OCI-LY7 (cell line): Measurements from ENCODE around the gene PSMD1. TPM values are rescaled to one million over a fixed set of nuclear protein-coding genes. Genes with fewer than 3 reads are reported as not detected.

Source experiments
- BruUV-seq: library from RNA; stranded (reverse); fragments of 400-500 nt; replicated peaks from 2 replicates; lab custom pipeline; 2021; lab: Mats Ljungman, UMichigan
- CTCF ChIA-PET: fragments of 300-600 bp; sonication (Branson Sonifier 250); formaldehyde crosslinking; loops from one replicate; lab custom pipeline; 2022; ENCODE audit warnings: antibody characterized with exemption; ENCODE audit not compliant: unreplicated experiment; lab: Charles Lee
- POLR2A ChIA-PET: fragments of 300-600 bp; sonication (Branson Sonifier 250); formaldehyde crosslinking; loops from one replicate; lab custom pipeline; 2022; ENCODE audit warnings: antibody characterized with exemption; lab: Charles Lee
- DNase-seq: peaks from one replicate; pipeline ENCODE4 v3.0.0-alpha.2; 2015; ENCODE audit warnings: low spot score
- H2AFZ ChIP-seq: fragments of 200-600 bp; sonication (generic), shearing (Covaris generic); 2 replicates; pipeline ENCODE4 v1.6.1; 2014; ENCODE audit warnings: mild to moderate bottlenecking, antibody characterized with exemption, low read length, moderate library complexity
- H3K27ac ChIP-seq: fragments of 200-600 bp; sonication (generic); 2 replicates; pipeline ENCODE4 v1.5.1; 2014; ENCODE audit warnings: mixed run types, low read depth, mild to moderate bottlenecking, moderate library complexity, low read length, inconsistent platforms; ENCODE audit not compliant: poor library complexity, severe bottlenecking
- H3K36me3 ChIP-seq: fragments of 200-600 bp; sonication (generic); 2 replicates; pipeline ENCODE4 v1.6.1; 2014; ENCODE audit warnings: mild to moderate bottlenecking, antibody characterized with exemption, low read length, moderate library complexity, mixed read lengths; ENCODE audit not compliant: insufficient read depth
- H3K4me1 ChIP-seq: fragments of 200-600 bp; sonication (generic); 2 replicates; pipeline ENCODE4 v1.5.1; 2014; ENCODE audit warnings: mild to moderate bottlenecking, low read length; ENCODE audit not compliant: insufficient read depth, poor library complexity, severe bottlenecking
- H3K4me2 ChIP-seq: fragments of 200-600 bp; sonication (generic); 2 replicates; pipeline ENCODE4 v1.6.1; 2014; ENCODE audit warnings: mild to moderate bottlenecking, low read length
- H3K4me3 ChIP-seq: fragments of 200-600 bp; sonication (generic); 2 replicates; pipeline ENCODE4 v1.5.1; 2014; ENCODE audit warnings: mild to moderate bottlenecking, low read depth, low read length; ENCODE audit not compliant: poor library complexity, severe bottlenecking
- H3K79me2 ChIP-seq: fragments of 200-600 bp; sonication (generic); 2 replicates; pipeline ENCODE4 v1.6.1; 2016; ENCODE audit warnings: low read depth, mild to moderate bottlenecking, low read length, moderate library complexity, mixed read lengths; ENCODE audit not compliant: insufficient read depth
- H3K9me2 ChIP-seq: fragments of 200-600 bp; sonication (generic); 2 replicates; pipeline ENCODE4 v1.6.1; 2016; ENCODE audit warnings: mild to moderate bottlenecking, low read length, mixed read lengths; ENCODE audit not compliant: insufficient read depth
- H3K9me3 ChIP-seq: fragments of 200-600 bp; sonication (generic); 2 replicates; pipeline ENCODE4 v1.6.1; 2014; ENCODE audit warnings: mild to moderate bottlenecking, mixed run types, low read length, mixed read lengths
- H4K20me1 ChIP-seq: fragments of 200-600 bp; sonication (generic); 2 replicates; pipeline ENCODE4 v1.6.1; 2014; ENCODE audit warnings: mild to moderate bottlenecking, antibody characterized with exemption, low read length, moderate library complexity, mixed read lengths; ENCODE audit not compliant: insufficient read depth
- CTCF ChIP-seq: fragments of 200-600 bp; sonication (generic); conservative IDR thresholded peaks from 2 replicates; pipeline ENCODE4 v1.5.1; 2014; ENCODE audit warnings: mild to moderate bottlenecking, antibody characterized with exemption, low read length, moderate library complexity, mixed read lengths
- EZH2phosphoT487 ChIP-seq: fragments of 200-600 bp; sonication (generic); IDR thresholded peaks from 2 replicates; pipeline ENCODE4 v1.6.1; 2018; ENCODE audit warnings: low read depth, borderline replicate concordance, mild to moderate bottlenecking, mixed run types, antibody characterized with exemption, low read length, moderate library complexity, mixed read lengths
- intact Hi-C: fragments of 100-400 bp; cut with micrococcal nuclease; formaldehyde crosslinking; loops from one replicate; pipeline ENCODE4 v1.10.0; 2022; ENCODE audit not compliant: unreplicated experiment
- total RNA-seq, 2 experiments: library from RNA; depleted of rRNA in 1 of 2; stranded (reverse); fragments of >200 nt in 1 of 2; shearing (Covaris generic) in 1 of 2; gene quantifications; 2 replicates each; pipeline ENCODE4 v1.2.3, GENCODE V29; 2014 to 2022

The PSMD1 gene
- total RNA-seq, 2 experiments from 2014 or later: 60.5 to 105 TPM

GRCh38 chr2:231046916-231047273, 9.8 kb upstream of the PSMD1 start:
- CTCF ChIA-PET: no interaction called here

GRCh38 chr2:231047274-231047922, 9.3 kb upstream of the PSMD1 start:
- no peak for DNase-seq
- Histone ChIP-seq H3K4me1 (peaks cover 4% of the 10 kb centered on the region), H3K4me3 (no peak overlapping the region), H3K27ac (no peak overlapping the region), H3K36me3 (no peaks in the 10 kb centered on the region), H3K9me3 (no peaks in the 10 kb centered on the region), H3K4me2 (no peak overlapping the region), H3K9me2 (no peaks in the 10 kb centered on the region), H3K79me2 (no peaks in the 10 kb centered on the region), H4K20me1 (no peaks in the 10 kb centered on the region), H2AFZ (no peak overlapping the region)
- intact Hi-C loops: no loop called here
- no TSS peak for BruUV-seq
- ChIA-PET POLR2A (interaction anchor here (1.9 kb wide), 1 partner anchor 20 kb away, joined by 4 read pairs; no protein-coding TSS in a partner anchor), CTCF (no interaction called here)
- TF ChIP-seq EZH2phosphoT487: no peak
- TF ChIP-seq CTCF: no peak

More at GRCh38 chr2:231046916-231047273, 9.8 kb upstream of the PSMD1 start:
- Histone ChIP-seq H3K79me2 (no peaks in the 10 kb centered on the region), H3K9me2 (no peaks in the 10 kb centered on the region), H3K4me2 (no peak overlapping the region), H3K4me3 (no peak overlapping the region), H3K9me3 (no peaks in the 10 kb centered on the region), H2AFZ (no peak overlapping the region), H3K27ac (no peak overlapping the region), H3K4me1 (no peaks in the 10 kb centered on the region), H4K20me1 (no peaks in the 10 kb centered on the region), H3K36me3 (no peaks in the 10 kb centered on the region)
- no peak for DNase-seq
- no peak for TF ChIP-seq CTCF
- TF ChIP-seq EZH2phosphoT487: no peak
- intact Hi-C loops: no loop called here
- POLR2A ChIA-PET: interaction anchor here (1.9 kb wide), 1 partner anchor 20 kb away, joined by 4 read pairs; no protein-coding TSS in a partner anchor
- BruUV-seq: no TSS peak
